NCI-H446 treated with DMSO at 0.1 percent for 48 hours (cell line): Measurements from ENCODE around the gene APMAP.
A peak's percentile ranks its signal among the peaks of the same experiment; 100 is the strongest.

Experiments used
- DNase-seq: peaks from one replicate; lab custom pipeline; 2025; lab: John Stamatoyannopoulos, UW

Gene APMAP, protein sequence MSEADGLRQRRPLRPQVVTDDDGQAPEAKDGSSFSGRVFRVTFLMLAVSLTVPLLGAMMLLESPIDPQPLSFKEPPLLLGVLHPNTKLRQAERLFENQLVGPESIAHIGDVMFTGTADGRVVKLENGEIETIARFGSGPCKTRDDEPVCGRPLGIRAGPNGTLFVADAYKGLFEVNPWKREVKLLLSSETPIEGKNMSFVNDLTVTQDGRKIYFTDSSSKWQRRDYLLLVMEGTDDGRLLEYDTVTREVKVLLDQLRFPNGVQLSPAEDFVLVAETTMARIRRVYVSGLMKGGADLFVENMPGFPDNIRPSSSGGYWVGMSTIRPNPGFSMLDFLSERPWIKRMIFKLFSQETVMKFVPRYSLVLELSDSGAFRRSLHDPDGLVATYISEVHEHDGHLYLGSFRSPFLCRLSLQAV

DNA sequence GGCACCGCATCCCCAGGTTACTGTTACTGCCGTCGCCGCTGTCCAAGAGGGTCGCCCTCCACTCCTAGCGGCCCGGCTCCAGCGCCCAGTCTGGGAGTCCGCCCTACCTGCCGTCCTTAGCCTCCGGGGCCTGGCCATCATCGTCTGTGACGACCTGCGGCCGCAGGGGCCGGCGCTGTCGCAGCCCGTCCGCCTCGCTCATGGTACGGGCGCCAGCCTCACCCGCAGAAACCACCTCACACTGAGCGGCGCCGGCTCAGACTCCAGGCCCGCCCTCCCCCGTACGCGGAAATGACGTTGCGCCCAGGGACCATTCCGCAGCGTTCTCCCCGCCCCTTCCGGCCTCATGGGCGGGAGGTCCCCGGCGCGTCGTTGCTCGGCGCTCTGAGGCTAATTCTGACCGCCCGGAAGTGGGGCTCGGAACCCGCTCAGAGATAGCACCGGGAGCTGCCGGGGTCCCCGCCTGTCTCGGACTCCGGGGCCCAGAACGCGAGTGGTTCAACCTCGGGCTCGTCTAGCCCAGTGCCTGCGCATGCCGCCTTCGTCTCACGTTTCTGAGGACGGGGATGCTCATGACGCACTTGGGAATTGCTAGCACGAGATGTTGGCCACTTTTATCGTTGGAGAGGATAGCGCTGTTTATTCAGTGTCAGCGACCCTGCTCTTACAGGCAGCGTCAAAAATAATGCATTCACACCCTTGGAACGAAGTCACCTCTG is at the start of gene APMAP:
Gene APMAP, minus strand, starts transcription at position 265 of the 719 bp plus-strand sequence. Its CDS starts 63 bp downstream, at position 202.
- DNase-seq: peak; percentile 86

DNA sequence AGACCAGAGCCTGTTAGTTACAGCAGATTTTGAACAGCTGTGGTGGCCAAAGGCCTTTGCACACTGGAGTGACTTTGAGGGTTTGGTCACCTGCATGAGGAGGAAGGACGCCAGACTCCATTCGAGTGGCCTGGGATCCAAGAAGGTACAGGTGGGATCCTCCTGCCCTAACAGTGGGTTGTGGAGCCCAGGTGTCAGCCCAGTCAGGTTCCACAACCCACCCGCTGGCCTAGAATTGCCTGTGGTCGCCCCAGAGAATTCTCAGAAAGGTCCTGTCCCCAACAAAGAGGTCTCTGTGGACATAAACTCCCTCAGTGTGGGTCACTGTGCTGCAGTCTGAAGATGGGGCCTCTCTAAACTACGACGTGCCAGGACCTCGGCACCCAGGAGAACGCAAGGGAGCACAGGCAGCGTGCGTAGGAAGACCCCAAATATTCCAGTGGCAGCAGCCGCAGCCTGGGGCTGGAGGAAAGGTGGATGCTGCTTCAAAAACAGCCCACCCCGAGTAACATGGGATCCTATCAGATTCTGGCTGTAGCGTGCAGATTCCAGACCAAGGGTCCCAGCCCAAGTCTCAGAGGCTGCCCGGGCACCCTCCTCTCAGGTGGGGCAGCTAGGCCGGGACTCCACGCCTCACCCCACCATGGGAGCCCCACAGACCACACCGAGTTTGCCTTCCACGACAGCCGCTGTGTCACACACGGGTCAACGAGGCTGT is 49.4 kb upstream of the APMAP start:
- no peak for DNase-seq

GRCh38 chr20:25040438-25040831 is 47.9 kb upstream of the APMAP start:
- peak; percentile 6 for DNase-seq

DNA sequence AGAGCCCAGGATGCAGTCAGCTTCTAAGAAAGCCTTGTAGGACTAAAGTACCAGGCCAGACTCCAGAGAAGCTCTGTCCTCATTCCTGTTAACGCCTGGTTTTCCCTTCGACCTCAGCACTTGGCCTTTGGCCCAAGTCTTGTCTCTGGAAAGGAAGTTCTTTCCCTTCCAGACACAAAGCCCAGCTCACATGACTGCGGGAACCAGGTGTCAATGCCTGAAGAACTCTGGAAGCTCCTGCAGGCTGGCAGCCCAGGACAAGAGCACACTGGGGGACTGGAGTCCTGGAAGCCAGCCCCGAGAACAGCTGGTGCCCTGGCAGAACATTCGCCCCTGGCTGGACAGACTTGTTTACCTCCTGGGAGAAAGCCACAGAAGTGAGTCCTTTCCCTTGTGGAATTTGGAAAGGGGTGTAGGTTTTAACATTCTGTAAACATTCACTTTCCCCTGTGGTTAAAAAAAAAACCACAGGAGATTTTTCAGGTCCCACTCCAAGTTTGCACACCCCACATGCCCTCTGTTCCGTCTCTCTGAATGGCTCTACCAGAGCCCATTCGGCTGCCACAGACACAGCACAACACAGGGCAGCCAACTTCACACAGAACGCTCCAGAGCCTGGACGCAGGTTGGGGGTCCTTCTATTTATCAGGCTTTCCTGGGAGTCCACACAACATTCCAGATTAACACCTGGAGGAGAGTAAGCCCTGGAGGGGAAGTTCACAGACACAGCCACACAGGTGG is 47.3 kb upstream of the APMAP start:
- peak; percentile 66 for DNase-seq

DNA sequence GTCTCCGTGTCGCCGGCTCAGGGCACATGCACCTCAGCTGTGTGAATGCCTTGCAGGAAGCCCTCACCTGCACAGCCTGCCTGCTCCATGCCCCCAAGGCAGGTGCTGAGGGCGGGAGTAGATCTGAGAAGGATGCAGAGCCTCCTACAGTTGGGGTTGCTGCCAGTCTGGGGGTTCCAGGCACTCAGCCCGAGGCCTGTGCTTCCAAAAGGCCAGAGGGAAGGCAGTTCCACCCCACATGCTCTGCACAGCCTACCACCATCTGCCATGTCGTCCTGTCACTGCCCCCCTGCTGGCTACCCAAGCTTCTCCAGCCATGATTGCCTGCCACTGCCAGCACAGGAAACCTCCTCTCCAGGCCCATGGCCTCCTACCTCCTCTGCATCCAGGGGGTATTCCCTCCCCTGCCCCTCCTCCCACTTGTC is 46.1 kb upstream of the APMAP start:
- DNase-seq: no peak

GRCh38 chr20:25038103-25038410 is 45.5 kb upstream of the APMAP start:
- no peak for DNase-seq

- DNase-seq: no peak
These were observed 44.9 kb upstream of the APMAP start for GRCh38 chr20:25037288-25038102.

DNA sequence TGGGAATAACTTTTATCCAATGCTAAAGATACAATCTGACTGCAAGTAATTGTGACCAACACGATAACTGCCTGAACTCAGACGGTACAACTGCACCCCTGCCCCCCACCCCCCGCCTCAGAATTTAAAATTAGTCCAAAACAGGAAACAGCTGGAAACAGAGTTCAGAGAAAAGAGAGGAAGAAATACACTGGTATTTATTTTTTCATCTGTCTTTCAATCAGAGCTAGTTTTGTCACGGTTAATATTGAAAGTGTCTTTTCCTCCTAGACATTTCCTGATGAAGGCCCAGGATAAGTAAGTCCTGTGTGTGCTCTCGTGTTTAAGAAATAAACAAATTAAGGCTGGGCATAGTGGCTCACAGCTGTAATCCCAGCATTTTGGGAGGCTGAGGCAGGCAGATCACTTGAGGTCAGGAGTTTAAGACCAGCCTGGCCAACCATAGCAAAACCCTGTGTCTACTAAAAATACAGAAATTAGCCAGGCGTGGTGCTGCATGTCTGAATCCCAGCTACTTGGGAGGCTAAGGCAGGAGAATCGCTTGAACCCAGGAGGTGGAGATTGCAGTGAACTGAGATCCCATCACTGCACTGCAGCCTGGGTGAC is 43.9 kb upstream of the APMAP start:
- DNase-seq: no peak

DNA sequence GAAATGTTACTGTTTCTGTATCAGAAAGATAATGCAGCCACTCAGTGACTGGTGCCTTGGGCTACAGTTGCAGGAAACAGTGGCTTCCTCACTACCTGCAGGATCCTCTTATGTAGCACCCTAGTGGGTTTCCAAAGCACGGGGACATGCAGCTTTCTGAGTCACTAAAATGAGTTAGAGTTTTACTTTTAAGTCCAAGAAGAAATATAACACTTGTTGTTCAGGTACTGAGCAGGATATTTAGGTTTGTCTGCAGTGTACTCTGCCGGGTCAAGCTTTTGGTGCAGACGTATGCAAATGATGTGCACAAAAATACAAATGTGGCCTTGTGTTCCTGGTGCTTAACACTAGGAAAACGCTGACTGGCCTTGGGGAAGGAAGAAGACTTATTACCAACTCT is 43.4 kb upstream of the APMAP start:
- DNase-seq: no peak

- DNase-seq: no peak
These were observed 41.4 kb upstream of the APMAP start for GRCh38 chr20:25033924-25034300.

DNA sequence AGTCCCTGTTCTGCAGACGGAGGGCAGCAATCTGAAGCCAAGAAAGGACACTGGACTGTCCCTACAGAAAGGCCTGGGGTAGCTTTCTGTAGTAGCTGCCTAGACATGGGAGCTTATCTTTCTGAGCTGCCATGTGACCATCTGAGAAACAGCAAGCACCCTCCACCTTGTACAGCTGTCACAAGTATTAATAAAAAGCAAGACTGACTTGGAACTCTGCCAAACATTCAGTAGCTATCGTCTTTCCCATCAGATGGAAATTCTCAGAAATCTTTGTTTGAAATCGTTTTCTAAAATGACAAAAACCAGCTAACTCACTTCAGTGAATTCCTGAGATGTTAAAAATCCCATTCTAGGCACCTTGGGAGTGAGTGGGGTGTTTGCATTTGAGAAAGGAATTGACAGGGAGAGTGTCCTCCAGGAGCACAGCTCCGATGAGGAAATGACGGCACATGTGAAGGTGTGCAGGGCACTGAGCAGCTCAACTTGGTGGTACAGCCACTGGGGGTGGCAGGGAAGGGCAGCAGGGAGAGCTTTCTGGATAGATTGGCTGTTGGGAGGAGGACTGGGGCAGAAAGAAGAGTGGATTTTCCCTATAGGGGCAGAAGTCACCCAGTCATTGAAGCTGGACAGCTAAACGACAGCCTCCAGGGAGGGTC is 40.8 kb upstream of the APMAP start:
- DNase-seq: no peak

- no peak for DNase-seq
These were observed 40.1 kb upstream of the APMAP start for GRCh38 chr20:25032478-25033264.

DNA sequence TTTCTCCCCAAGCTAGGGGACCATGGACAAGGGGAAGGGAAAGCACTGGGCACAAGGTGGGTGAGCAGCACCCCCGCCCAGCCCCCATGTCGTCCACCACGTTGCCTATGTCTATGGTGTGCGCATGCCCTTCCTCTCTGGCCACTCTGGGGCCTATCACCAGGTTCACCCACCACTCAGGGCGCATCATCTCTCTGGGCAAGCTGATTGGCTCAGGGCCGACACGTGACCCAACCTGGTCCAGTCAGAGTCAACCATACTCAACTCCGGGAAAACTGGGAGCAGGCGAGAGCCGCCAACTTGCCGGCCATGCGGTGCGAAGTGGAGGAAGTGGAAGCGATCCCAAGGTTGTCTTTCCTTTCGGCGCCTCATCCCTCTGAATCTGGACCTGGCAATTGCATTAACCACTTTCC is 39.5 kb upstream of the APMAP start:
- no peak for DNase-seq

DNA sequence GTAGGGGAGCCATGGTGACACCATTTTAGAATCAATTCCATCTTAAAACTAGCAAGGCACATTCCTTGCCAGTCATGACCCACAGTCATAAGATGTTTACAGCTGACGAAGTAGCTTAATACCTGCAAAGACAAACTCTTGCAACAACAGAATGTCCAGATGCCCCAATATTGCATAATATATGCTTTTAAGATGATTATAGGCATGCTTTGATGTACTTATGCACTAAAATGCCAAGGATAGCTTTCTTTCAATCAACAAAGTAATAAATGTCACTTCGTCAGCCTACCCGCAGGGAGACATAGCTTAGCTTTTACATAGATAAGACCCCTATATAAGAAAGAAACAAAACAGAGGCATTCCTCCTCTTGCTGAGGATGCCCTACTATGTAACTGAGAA is 38.7 kb upstream of the APMAP start:
- no peak for DNase-seq

DNA sequence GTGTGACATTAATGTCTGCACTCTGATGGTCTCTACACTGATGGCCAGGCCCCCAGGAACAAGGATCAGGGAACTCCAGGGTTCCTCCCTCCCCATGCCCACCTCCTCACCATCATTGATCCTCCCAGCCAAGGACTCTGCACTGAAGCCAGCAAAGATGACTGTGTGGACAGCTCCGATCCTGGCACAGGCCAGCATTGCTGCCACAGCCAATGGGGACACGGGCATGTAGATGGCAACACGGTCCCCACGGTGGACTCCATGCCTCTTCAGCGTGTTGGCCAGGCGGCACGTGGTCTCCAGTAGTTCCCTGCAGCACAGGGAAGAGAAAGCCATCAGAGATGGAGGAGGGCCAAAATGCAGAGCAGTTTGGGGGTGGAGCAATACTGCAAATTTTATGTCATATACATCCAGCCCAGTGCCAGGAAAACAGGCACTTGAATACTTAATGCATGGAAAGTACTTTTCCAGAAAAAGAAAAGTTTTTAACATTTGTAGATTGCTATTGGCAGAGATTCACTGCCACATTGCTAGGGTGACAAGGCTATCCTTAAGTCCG is 38.2 kb upstream of the APMAP start:
- no peak for DNase-seq

DNA sequence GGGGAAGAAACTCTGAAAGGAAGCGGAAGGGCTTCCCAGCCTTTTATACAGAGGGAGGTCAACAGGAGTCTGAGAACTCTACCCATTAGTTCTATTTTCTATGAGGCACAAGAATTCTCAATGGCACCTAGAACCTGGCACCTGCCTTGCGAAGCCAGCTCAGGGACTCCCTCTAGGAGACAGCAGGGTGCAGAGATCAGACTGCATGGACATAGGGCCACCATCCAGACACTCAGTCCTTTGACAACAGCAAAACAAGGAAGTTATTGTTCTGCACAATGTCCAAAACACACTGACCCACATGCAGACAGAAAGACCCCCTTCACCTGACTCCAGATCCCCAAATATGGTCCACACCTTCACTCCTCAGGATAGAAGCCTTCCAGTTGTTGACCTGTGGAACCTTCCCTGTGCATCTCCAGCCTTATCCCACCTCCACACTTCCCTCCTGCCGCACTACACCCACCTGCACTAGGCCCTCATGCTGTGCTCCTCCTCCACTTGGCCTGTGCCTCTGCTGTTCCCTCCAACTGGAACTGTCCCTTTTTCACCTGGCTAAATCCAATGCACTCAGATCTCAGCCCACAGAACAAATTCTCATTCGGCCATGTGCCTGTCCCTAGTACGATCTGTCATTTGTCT is 37.6 kb upstream of the APMAP start:
- no peak for DNase-seq

- no peak for DNase-seq
These were observed 33.5 kb upstream of the APMAP start for GRCh38 chr20:25025986-25026605.
